ENCODE results near the gene DLL3. TPM values are rescaled to one million over a fixed set of nuclear protein-coding genes. Genes with fewer than 3 reads are reported as not detected.

DLL3 gene
- total RNA-seq, 1 donor: 0.09 TPM

GRCh38 chr19:39469036-39469435 lies 29.7 kb upstream of the DLL3 start:
- TF ChIP-seq CTCF (IDR thresholded peaks at IDR 0.05; ENCODE audit: insufficient read depth, low read length): no peak
- no peak overlapping the region for H3K4me3 ChIP-seq (ENCODE audit: low read depth, low read length)
- no peak for DNase-seq (ENCODE audit: low read depth)

- no peak for TF ChIP-seq CTCF (IDR thresholded peaks at IDR 0.05; ENCODE audit: insufficient read depth, low read length)
- no peak for DNase-seq (ENCODE audit: low read depth)
- H3K4me3 ChIP-seq (ENCODE audit: low read depth, low read length): no peak overlapping the region
Measured at GRCh38 chr19:39469567-39469966, 29.2 kb upstream of the DLL3 start.

GRCh38 chr19:39470724-39471339 lies 27.9 kb upstream of the DLL3 start:
- no peak overlapping the region for H3K4me3 ChIP-seq (ENCODE audit: low read depth, low read length)
- TF ChIP-seq CTCF (IDR thresholded peaks at IDR 0.05; ENCODE audit: insufficient read depth, low read length): no peak
- DNase-seq (ENCODE audit: low read depth): no peak

- H3K4me3 ChIP-seq (ENCODE audit: low read depth, low read length): no peak overlapping the region
- no peak for TF ChIP-seq CTCF (IDR thresholded peaks at IDR 0.05; ENCODE audit: insufficient read depth, low read length)
- no peak for DNase-seq (ENCODE audit: low read depth)
Measured at GRCh38 chr19:39471756-39472536, 26.8 kb upstream of the DLL3 start.

GRCh38 chr19:39472746-39473442 lies 25.9 kb upstream of the DLL3 start:
- TF ChIP-seq CTCF (IDR thresholded peaks at IDR 0.05; ENCODE audit: insufficient read depth, low read length): no peak
- no peak for DNase-seq (ENCODE audit: low read depth)
- H3K4me3 ChIP-seq (ENCODE audit: low read depth, low read length): no peak overlapping the region

- no peak for TF ChIP-seq CTCF (IDR thresholded peaks at IDR 0.05; ENCODE audit: insufficient read depth, low read length)
- H3K4me3 ChIP-seq (ENCODE audit: low read depth, low read length): no peak overlapping the region
- DNase-seq (ENCODE audit: low read depth): no peak
Measured at GRCh38 chr19:39473443-39473960, 25.2 kb upstream of the DLL3 start.

Measured in fibroblast of the aortic adventitia (primary cell).